HEK293 (cell line): ENCODE data around the gene KLHDC3.

Experiments
- CTCF ChIA-PET: fragments of 350-600 bp; formaldehyde crosslinking; extraction: SDS; loops from one replicate; lab custom pipeline; 2021; ENCODE audit warnings: antibody characterized with exemption; lab: Yijun Ruan, JAX
- POLR2A ChIA-PET: fragments of 300-600 bp; formaldehyde crosslinking; extraction: SDS; loops from one replicate; lab custom pipeline; 2020; ENCODE audit warnings: antibody characterized with exemption, inconsistent platforms; lab: Yijun Ruan, JAX
- H3K27ac ChIP-seq: fragments of 200-500 bp; sonication (Bioruptor generic); 2 replicates; pipeline ENCODE4 v1.5.1; 2014; ENCODE audit warnings: low read depth, low read length, control low read depth, inconsistent platforms; ENCODE audit errors: extremely low read depth
- H3K36me3 ChIP-seq, 2 experiments: fragments of 200-500 bp in 1 of 2; sonication (Bioruptor generic) in 1 of 2; 1 replicate in 1 of 2; 2 replicates in 1 of 2; pipeline ENCODE4 v1.5.1; 2014 to 2017; ENCODE audit warnings: inconsistent platforms in 2 of 2, low read length in 2 of 2; ENCODE audit not compliant: control insufficient read depth in 2 of 2, insufficient read depth in 1 of 2
- H3K4me1 ChIP-seq: fragments of 200-500 bp; sonication (Bioruptor generic); 2 replicates; pipeline ENCODE4 v1.5.1; 2014; ENCODE audit warnings: mild to moderate bottlenecking, low read length, inconsistent platforms; ENCODE audit not compliant: control insufficient read depth, insufficient read depth
- H3K4me3 ChIP-seq: 2 replicates; pipeline ENCODE4 v1.5.1; 2011; ENCODE audit warnings: low read depth, mild to moderate bottlenecking, control low read depth, low read length, moderate library complexity
- H3K9me3 ChIP-seq: fragments of 200-500 bp; sonication (Bioruptor generic); 2 replicates; pipeline ENCODE4 v1.5.1; 2014; ENCODE audit warnings: low read depth, low read length, inconsistent platforms; ENCODE audit not compliant: control insufficient read depth, insufficient read depth
- BCL11A ChIP-seq: fragments of 450-650 bp; formaldehyde crosslinking; IDR thresholded peaks from 2 replicates; pipeline ENCODE4 v1.5.1; 2016; ENCODE audit warnings: low read depth, missing biosample characterization, missing genetic modification characterization
- EGR2 ChIP-seq: fragments of 450-650 bp; formaldehyde crosslinking; IDR thresholded peaks from 2 replicates; pipeline ENCODE4 v1.5.1; 2016; ENCODE audit warnings: low read depth, missing biosample characterization, missing genetic modification characterization
- FEZF1 ChIP-seq: fragments of 450-650 bp; formaldehyde crosslinking; IDR thresholded peaks from 2 replicates; pipeline ENCODE4 v1.5.1; 2016; ENCODE audit warnings: missing biosample characterization, missing genetic modification characterization
- HOXC10 ChIP-seq: sonication (generic); formaldehyde crosslinking; IDR thresholded peaks from 2 replicates; pipeline ENCODE4 v1.8.1; 2023; ENCODE audit warnings: mild to moderate bottlenecking, missing genetic modification reagents
- IKZF3 ChIP-seq: fragments of 450-650 bp; IDR thresholded peaks from 2 replicates; pipeline ENCODE4 v1.5.0; 2018; ENCODE audit warnings: missing biosample characterization, mild to moderate bottlenecking, missing genetic modification characterization, moderate library complexity
- KLF10 ChIP-seq: fragments of 450-650 bp; IDR thresholded peaks from 2 replicates; pipeline ENCODE4 v1.5.1; 2018; ENCODE audit warnings: missing biosample characterization, mild to moderate bottlenecking, missing genetic modification characterization
- KLF8 ChIP-seq: fragments of 450-650 bp; formaldehyde crosslinking; IDR thresholded peaks from 2 replicates; pipeline ENCODE4 v1.5.1; 2016; ENCODE audit warnings: missing biosample characterization, missing genetic modification characterization
- ZBTB44 ChIP-seq: fragments of 450-650 bp; IDR thresholded peaks from 2 replicates; pipeline ENCODE4 v1.5.1; 2018; ENCODE audit warnings: missing biosample characterization, mild to moderate bottlenecking, missing genetic modification characterization
- ZNF132 ChIP-seq: fragments of 450-650 bp; formaldehyde crosslinking; IDR thresholded peaks from 2 replicates; pipeline ENCODE4 v1.5.1; 2017; ENCODE audit warnings: missing biosample characterization, missing genetic modification characterization, borderline replicate concordance
- ZNF24 ChIP-seq: fragments of 450-650 bp; formaldehyde crosslinking; IDR thresholded peaks from 2 replicates; pipeline ENCODE4 v1.5.1; 2016; ENCODE audit warnings: missing biosample characterization, missing genetic modification characterization
- ZNF362 ChIP-seq: fragments of 450-650 bp; formaldehyde crosslinking; IDR thresholded peaks from 2 replicates; pipeline ENCODE4 v1.5.1; 2016; ENCODE audit warnings: missing biosample characterization, missing genetic modification characterization
- ZNF529 ChIP-seq: fragments of 450-650 bp; formaldehyde crosslinking; IDR thresholded peaks from 2 replicates; pipeline ENCODE4 v1.5.1; 2017; ENCODE audit warnings: missing genetic modification characterization, missing biosample characterization; ENCODE audit not compliant: insufficient replicate concordance
- ZNF548 ChIP-seq: fragments of 450-650 bp; formaldehyde crosslinking; IDR thresholded peaks from 2 replicates; pipeline ENCODE4 v1.5.1; 2016; ENCODE audit warnings: missing biosample characterization, missing genetic modification characterization
- ZNF621 ChIP-seq: fragments of 450-650 bp; formaldehyde crosslinking; IDR thresholded peaks from 2 replicates; pipeline ENCODE4 v1.5.1; 2017; ENCODE audit warnings: missing biosample characterization, missing genetic modification characterization
- ZNF629 ChIP-seq: fragments of 450-650 bp; formaldehyde crosslinking; IDR thresholded peaks from 2 replicates; pipeline ENCODE4 v1.5.1; 2017; ENCODE audit warnings: missing biosample characterization, missing genetic modification characterization
- ZNF658 ChIP-seq: fragments of 450-650 bp; formaldehyde crosslinking; IDR thresholded peaks from 2 replicates; pipeline ENCODE4; 2016; ENCODE audit warnings: missing biosample characterization, missing genetic modification characterization
- ZNF670 ChIP-seq: fragments of 450-650 bp; formaldehyde crosslinking; IDR thresholded peaks from 2 replicates; pipeline ENCODE4 v1.5.1; 2016; ENCODE audit warnings: missing biosample characterization, missing genetic modification characterization, low read depth
- ZNF704 ChIP-seq: fragments of 450-650 bp; formaldehyde crosslinking; IDR thresholded peaks from 2 replicates; pipeline ENCODE4 v1.5.1; 2016; ENCODE audit warnings: missing biosample characterization, missing genetic modification characterization

The KLHDC3 gene

GRCh38 chr6:42971746-42972327 lies 42.2 kb upstream of the KLHDC3 start:
- H3K4me1 ChIP-seq = no peaks in the 10 kb centered on the region
- H3K27ac ChIP-seq = no peak overlapping the region
- ChIA-PET CTCF (interaction anchor here (0.9 to 3.2 kb wide), 4 partner anchors 8 to 362 kb away, joined by 3 to 20 read pairs (median 6); no protein-coding TSS in a partner anchor), POLR2A (interaction anchor here (0.5 to 4.2 kb wide), 5 partner anchors 12 to 43 kb away, joined by 4 to 20 read pairs (median 5); partner anchors contain the start of genes KLHDC3 and PPP2R5D)
- H3K36me3 ChIP-seq = peaks cover 4 to 28% of the 10 kb centered on the region in 2 experiments; a peak in 2 of 3 replicates
- H3K9me3 ChIP-seq = no peaks in the 10 kb centered on the region
- H3K4me3 ChIP-seq = no peak overlapping the region
- no peak for TF ChIP-seq ZNF548 (tag by site-specific recombination)
- no peak for TF ChIP-seq ZNF362 (tag by site-specific recombination)
- TF ChIP-seq KLF10 (tag by site-specific recombination) = no peak
- TF ChIP-seq IKZF3 (tag by site-specific recombination) = no peak
- TF ChIP-seq ZNF629 (tag by site-specific recombination) = no peak
- TF ChIP-seq ZNF529 = no peak
- no peak for TF ChIP-seq ZNF704 (tag by site-specific recombination)
- TF ChIP-seq ZNF621 (tag by site-specific recombination) = no peak
- no peak for TF ChIP-seq ZNF670
- TF ChIP-seq KLF8 (tag by site-specific recombination) = no peak
- no peak for TF ChIP-seq ZNF24 (tag by site-specific recombination)
- TF ChIP-seq HOXC10 (CRISPR knock-in tag) = no peak

- TF ChIP-seq EGR2 (tag by site-specific recombination) (peak; percentile 40; the same call in 1 of the 2 replicates), KLF8 (tag by site-specific recombination) (no peak), ZNF132 (tag by site-specific recombination) (no peak), ZNF658 (tag by site-specific recombination) (no peak), ZBTB44 (tag by site-specific recombination) (no peak), FEZF1 (no peak), BCL11A (no peak)
- H3K9me3 ChIP-seq = no peaks in the 10 kb centered on the region
- H3K4me3 ChIP-seq = no peak overlapping the region
- no peaks in the 10 kb centered on the region for H3K4me1 ChIP-seq
- CTCF ChIA-PET = interaction anchor here (0.8 to 3.2 kb wide), 4 partner anchors 10 to 170 kb away, joined by 3 to 20 read pairs (median 3); no protein-coding TSS in a partner anchor
- POLR2A ChIA-PET = interaction anchor here (0.5 to 3.2 kb wide), 4 partner anchors 10 to 247 kb away, joined by 3 to 29 read pairs (median 7); partner anchors contain the start of genes CNPY3 and PPP2R5D
- H3K27ac ChIP-seq = no peak overlapping the region
- H3K36me3 ChIP-seq = peaks cover 12 to 18% of the 10 kb centered on the region in 2 experiments; a peak in 2 of 3 replicates
Observed at GRCh38 chr6:42973926-42974325, 40.1 kb upstream of the KLHDC3 start.
